Urothelium cell line (cell line): ENCODE results near the gene SIGLECL1.

Source experiments
- DNase-seq: peaks from one replicate; pipeline ENCODE4 v3.0.0; 2011; ENCODE audit warnings: low spot score, mixed read lengths
- FAIRE-seq: peaks from 2 replicates; lab custom pipeline; 2011; peaks lifted over from hg19 to GRCh38; lab: Jason Lieb, UNC

SIGLECL1 gene

DNA sequence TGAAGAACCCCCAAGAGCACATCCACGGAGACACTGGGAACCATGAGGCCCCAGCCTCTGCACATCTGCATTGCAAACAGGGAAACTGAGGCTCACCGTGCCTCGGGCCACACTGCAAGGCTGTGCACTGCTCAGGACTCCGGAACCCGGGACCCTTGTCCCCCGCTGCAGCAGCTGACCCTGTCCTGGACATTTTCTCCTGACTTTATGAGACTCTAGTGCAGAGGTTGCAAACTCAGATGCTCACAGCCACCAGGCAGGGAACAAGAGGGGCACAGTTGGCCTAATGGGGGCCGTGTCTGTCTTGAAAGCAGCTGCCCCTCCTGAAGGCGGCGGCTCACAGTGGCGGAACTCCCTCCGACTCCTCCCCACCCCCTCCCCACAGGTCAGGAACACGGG lies 44.1 kb downstream of the SIGLECL1 start:
- FAIRE-seq: no peak
- no peak for DNase-seq

DNA sequence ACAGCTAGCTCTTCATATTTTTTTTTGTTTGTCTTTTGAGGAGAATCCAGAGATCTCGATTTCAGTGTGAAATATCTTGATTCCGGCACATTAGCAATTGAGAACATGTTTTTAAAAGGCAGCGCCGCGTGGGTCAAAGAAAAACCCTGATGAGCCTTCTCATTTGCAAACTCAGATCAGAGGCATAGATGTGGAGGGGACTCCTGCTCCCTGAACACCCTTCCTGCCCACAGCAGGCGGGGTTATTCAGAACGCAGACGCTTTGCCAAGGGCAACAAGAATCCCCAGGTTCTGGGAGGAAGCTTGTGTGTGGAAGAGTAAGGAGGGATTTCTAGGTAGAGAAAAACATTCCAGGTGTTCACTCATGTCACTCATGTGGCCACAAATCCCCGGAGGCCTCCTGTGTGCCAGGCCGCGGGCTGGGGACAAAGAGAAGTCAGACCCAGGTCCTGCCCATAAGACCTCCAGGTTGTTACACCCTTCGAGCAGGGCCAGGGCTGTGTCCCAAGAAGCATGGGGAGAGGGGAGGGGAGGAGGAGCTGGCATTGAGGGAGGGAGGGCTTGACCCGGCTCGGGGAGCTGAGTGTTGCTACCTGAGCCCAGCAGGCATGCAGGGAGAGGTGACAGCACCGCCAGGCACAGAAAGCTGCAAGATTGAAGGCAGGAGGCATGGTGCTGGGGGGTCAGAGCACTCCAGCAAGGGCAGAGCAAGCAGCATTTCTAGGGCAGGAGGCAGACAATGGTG lies 44.7 kb downstream of the SIGLECL1 start:
- DNase-seq: no peak
- FAIRE-seq: no peak

DNA sequence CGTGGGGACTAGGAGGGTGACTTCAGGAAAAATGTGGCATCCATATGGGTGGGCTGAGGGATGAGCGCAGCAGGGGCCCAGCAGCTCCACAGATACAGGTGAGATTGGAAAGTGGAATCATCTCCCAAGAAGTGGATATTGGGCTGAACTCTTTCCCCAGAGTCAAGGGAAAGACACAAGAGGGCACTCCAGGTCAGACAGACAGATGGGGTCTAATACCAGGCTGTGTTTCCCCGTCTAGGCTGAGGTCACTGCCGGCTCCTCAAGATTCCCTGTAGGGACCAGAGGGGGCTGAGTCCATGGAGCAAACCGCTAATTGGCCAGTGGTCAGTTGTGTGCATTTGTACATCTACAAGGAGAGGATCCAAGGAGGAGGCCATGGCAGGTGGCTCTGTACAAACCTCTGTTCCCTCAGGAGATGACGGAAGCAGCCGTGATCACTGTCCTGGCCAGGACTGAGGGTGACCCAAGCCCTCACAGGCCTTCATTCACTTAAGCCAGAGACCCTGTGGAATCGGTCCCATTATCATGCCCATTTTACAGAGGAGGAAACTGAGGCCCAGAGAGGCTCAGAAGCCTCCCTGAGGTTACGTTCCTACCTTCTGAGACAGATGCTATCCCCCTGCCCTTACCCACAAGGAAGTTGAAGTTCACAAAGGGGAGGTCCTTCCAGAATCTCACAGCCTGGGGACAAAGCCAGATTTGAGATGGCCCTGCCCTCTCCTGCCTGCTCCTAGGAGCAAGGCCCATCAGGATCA lies 45.6 kb downstream of the SIGLECL1 start:
- FAIRE-seq (no peak), DNase-seq (no peak)

DNA sequence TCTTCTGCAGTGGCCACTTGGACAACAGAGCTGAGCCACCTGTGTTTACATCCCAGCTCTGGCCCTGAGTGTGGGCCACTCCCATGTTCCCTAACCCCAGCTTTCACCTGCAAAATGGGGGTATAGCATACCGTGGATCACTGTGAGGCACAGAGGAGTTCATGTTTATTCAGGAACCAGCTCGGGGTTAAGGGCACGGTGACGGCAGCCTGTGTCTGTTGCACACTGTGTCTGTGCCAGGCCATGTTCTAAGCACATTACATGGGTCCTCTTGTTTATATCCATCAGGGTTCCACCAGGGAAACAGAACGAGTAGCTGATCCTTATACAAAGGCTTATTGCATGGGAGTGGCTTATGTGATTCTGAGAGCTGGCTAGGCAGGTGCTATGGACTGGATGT lies 46.5 kb downstream of the SIGLECL1 start:
- no peak for DNase-seq
- no peak for FAIRE-seq

DNA sequence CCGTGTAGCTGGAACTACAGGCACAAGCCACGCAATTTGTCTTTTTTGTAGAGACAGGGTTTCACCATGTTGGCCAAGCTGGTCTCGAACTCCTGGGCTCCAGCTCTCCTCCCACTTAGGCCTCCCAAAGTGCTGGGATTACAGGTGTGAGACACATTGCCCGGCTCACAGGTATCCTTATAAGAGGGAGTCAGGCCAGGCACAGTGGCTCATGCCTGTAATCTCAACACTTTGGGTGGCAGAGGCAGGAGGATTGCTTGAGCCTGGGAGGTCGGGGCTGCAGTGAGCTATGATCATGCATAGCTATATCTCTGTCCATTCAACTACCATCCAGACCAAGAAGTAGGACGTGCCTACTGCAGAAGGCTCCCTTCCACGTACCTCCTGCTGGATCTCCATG lies 50.4 kb downstream of the SIGLECL1 start:
- DNase-seq (no peak), FAIRE-seq (no peak)

DNA sequence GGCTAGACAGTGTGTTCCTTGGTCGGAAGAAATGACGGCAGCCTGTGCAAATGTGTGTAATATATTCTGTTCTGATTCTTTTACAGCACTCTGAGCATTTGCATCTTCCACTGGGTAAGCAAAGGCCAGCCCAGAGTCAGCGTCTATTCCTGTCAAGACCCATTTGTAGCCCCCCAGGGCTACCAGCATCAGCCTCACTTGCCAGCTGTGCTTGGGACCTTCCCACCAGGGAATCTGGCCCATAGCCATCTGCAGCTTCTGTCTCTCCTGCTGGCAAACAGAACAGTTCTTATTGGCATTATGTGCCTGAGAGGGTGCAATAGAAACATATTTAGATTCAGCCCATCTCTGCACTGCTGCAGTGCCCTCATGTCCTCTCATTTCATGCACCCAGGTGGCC lies 54.6 kb downstream of the SIGLECL1 start:
- no peak for DNase-seq
- no peak for FAIRE-seq

DNA sequence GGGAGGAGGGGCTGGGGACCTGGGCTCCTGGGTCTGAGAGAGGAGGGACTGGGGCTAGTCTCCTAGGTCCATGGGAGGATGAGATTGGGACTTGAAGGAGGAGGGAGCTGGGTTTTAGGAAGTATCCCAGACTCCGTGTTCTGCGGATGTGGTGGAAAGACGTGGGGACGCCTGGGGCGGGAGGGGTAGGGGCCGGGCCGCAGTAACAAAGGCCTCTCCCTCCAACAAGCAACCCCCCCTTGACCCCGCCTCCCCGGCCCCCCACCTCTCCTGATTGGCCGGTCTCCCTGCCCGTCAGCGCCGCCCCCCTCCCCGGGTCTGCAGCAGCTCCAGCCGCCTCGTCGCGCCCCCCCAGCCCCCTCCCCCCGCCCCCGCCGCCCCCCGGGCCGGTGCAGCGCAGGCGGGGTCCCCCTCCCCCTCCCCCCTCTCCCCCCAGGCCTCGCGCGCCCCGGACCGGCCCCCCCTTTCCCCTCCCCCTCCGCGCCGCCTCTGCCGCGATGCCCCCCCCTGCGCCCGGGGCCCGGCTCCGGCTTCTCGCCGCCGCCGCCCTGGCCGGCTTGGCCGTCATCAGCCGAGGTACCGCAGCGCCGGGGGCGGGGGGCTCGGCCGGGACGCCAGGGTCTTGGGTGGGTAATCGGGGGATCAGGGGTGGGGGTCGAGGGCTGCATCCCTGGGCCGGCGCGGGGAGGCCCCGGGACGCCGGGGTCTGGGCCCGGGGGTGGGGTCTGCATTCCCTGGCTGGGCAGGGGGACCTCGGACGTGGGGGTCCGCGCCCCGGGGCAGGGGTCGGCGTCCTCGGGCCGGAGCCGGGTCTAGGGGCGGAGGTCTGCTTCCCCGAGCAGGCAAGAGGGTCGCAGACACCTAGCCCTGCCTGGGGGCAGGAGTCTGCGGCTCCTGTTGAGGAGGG lies 60.7 kb downstream of the SIGLECL1 start, which contains the start of gene IGLON5:
Gene IGLON5 (plus strand): TSS at position 294 of the 907 bp plus-strand sequence. CDS start 204 bp downstream, at position 498.
- DNase-seq: peak; percentile 89
- FAIRE-seq: no peak

DNA sequence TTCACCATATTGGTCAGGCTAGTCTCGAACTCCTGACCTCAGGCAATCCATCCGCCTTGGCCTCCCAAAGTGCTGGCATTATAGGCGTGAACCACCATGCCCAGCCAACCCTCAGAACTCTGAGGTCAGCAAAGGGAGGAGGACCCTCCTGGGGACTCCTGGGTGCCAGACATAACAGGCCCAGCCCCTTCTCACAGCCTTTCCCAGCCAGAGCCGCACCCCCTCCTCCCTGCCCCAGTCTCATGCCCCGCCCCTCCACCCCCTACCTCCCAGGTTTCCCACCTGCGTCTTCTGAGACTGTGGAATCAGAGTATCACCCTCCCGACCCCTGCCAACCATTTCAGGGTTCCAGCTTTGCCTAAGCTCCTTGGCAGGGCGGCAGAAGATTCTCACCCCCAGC lies 65.8 kb downstream of the SIGLECL1 start:
- no peak for FAIRE-seq
- DNase-seq: no peak

DNA sequence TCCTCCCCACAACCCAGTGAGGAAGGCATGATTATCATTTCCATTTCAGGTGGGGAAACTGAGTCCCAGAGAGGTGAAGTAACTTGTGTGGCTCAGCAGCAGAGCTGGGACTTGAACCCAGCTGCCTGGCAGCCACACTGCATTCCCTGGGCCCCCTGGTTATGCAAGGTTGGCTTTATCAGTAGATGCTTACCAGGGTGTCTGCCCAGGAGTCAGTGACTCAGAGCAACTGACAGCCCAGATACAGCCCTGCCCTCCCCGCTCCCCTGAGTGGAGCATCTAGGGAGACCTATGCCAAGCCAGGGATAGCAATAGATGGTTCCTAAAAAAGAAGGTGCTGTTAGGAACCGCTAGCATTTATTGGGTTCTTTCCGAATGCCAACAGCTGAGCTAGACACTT lies 66.5 kb downstream of the SIGLECL1 start:
- DNase-seq (no peak), FAIRE-seq (no peak)

DNA sequence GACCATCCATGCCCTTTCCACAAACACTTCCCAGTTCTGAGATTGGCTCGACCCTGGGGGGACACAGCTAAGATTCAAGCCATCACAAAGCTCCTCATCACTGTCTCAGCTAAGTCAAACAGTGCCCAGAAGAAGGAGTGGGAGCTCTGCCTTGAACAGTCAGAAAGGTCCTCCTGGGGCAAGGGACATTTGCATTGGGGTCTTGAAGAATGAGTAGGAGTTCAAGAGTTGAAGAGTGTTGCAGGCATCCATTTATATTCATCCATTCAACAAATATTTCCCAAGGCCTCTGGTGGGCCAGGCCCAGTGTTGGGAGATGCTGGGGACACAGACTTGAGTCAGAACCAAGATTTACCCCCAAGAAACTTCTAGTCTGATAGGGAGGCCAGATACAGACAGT lies 67.1 kb downstream of the SIGLECL1 start:
- DNase-seq (no peak), FAIRE-seq (no peak)
